COR-L47 (cell line): ENCODE data around the gene TNFAIP8.
"Not testable (repeated sequence)": the region's sequence is repeated elsewhere in the genome, so short reads cannot be mapped to it uniquely, and the experiment has no call there.

Source experiments
- DNase-seq: peaks from one replicate; lab custom pipeline; 2025; lab: John Stamatoyannopoulos, UW

Gene TNFAIP8

GRCh38 chr5:119395080-119395836, 39.4 kb downstream of the TNFAIP8 start:
- DNase-seq, result no peak

- DNase-seq, result no peak
Measured at GRCh38 chr5:119396030-119396664, 40.3 kb downstream of the TNFAIP8 start.

GRCh38 chr5:119397518-119398380, 41.9 kb downstream of the TNFAIP8 start:
- no peak for DNase-seq

- DNase-seq, result no peak
Measured at GRCh38 chr5:119398727-119399466, 43.1 kb downstream of the TNFAIP8 start.

- DNase-seq, result no peak
Measured at GRCh38 chr5:119400245-119400644, 44.4 kb downstream of the TNFAIP8 start.

GRCh38 chr5:119402081-119402480, 46.3 kb downstream of the TNFAIP8 start:
- DNase-seq, result no peak

GRCh38 chr5:119402555-119402954, 46.7 kb downstream of the TNFAIP8 start:
- no peak for DNase-seq

- DNase-seq, result no peak
Measured at GRCh38 chr5:119404033-119404432, 48.2 kb downstream of the TNFAIP8 start.

GRCh38 chr5:119405419-119405818, 49.6 kb downstream of the TNFAIP8 start:
- no peak for DNase-seq

GRCh38 chr5:119406551-119407110, 50.8 kb downstream of the TNFAIP8 start:
- no peak for DNase-seq

- no peak for DNase-seq
Measured at GRCh38 chr5:119409235-119409815, 53.5 kb downstream of the TNFAIP8 start.

GRCh38 chr5:119410448-119411159, 54.8 kb downstream of the TNFAIP8 start:
- DNase-seq, result no peak

GRCh38 chr5:119411361-119412278, 55.8 kb downstream of the TNFAIP8 start:
- peak; percentile 54 for DNase-seq

- no peak for DNase-seq
Measured at GRCh38 chr5:119412279-119413227, 56.7 kb downstream of the TNFAIP8 start.

- DNase-seq, result not testable (repeated sequence)
Measured at GRCh38 chr5:119414124-119414734, 58.4 kb downstream of the TNFAIP8 start.

- no peak for DNase-seq
Measured at GRCh38 chr5:119417891-119418605, 62.2 kb downstream of the TNFAIP8 start.

- DNase-seq, result no peak
Measured at GRCh38 chr5:119418606-119419100, 62.8 kb downstream of the TNFAIP8 start.
